Measurements from ENCODE around the gene TNF. TPM values are rescaled to one million over a fixed set of nuclear protein-coding genes. Genes with fewer than 3 reads are reported as not detected.

TNF gene
- not detected in 2 replicates for total RNA-seq
- polyA plus RNA-seq = not detected in 2 replicates
- not detected in 2 replicates for polyA plus RNA-seq (2011; cell fraction: cytosol; rRNA removed)
- not detected in 2 replicates for polyA plus RNA-seq (2011; cell fraction: nucleus; rRNA removed)
- polyA plus RNA-seq (2012) = not detected in 2 replicates
- not detected in 2 replicates for polyA minus RNA-seq
- polyA minus RNA-seq (2011; cell fraction: cytosol; rRNA and poly(A)+ RNA removed) = not detected
- not detected in 2 replicates for polyA minus RNA-seq (2011; cell fraction: nucleus; rRNA and poly(A)+ RNA removed)
- not detected for Bru-seq, nascent RNA
- BruChase-seq, experiment 1, labeled RNA remaining after a 6-hour chase = not detected
- BruChase-seq, experiment 2, labeled RNA remaining after a 2-hour chase = not detected
- long read RNA-seq = 0 reads

- H3K4me3 ChIP-seq (replicated peaks in 1 of 3; ENCODE audit: insufficient read depth in 1 of 3, low read depth in 1 of 3, low read length in 3 of 3) = no peak within 1 kb of the TSS
- no peaks in the 10 kb centered on the region for H3K27me3 ChIP-seq (ENCODE audit: control insufficient read depth in 2 of 2, insufficient read depth in 2 of 2, low read length in 2 of 2)
- H3K9me1 ChIP-seq (replicated peaks; ENCODE audit: control insufficient read depth, extremely low read depth, insufficient read depth, low read length) = no peaks in the 10 kb centered on the region
- no peak for TF ChIP-seq EZH2 (IDR thresholded peaks at IDR 0.05; ENCODE audit: borderline replicate concordance, low read depth, low read length, severe bottlenecking)
- no peak for TF ChIP-seq GATA2 (IDR thresholded peaks at IDR 0.05; ENCODE audit: insufficient read depth, insufficient read length, low read depth, low read length)
- TF ChIP-seq MAX (IDR thresholded peaks at IDR 0.05; ENCODE audit: insufficient read depth, insufficient read length) = no peak
- no peak for TF ChIP-seq JUN (IDR thresholded peaks at IDR 0.05; ENCODE audit: borderline replicate concordance, insufficient read depth, insufficient read length, low read depth)
- no peak for TF ChIP-seq FOS (IDR thresholded peaks at IDR 0.05; ENCODE audit: borderline replicate concordance, insufficient read depth, low read length)
- TF ChIP-seq, protein P1, sequence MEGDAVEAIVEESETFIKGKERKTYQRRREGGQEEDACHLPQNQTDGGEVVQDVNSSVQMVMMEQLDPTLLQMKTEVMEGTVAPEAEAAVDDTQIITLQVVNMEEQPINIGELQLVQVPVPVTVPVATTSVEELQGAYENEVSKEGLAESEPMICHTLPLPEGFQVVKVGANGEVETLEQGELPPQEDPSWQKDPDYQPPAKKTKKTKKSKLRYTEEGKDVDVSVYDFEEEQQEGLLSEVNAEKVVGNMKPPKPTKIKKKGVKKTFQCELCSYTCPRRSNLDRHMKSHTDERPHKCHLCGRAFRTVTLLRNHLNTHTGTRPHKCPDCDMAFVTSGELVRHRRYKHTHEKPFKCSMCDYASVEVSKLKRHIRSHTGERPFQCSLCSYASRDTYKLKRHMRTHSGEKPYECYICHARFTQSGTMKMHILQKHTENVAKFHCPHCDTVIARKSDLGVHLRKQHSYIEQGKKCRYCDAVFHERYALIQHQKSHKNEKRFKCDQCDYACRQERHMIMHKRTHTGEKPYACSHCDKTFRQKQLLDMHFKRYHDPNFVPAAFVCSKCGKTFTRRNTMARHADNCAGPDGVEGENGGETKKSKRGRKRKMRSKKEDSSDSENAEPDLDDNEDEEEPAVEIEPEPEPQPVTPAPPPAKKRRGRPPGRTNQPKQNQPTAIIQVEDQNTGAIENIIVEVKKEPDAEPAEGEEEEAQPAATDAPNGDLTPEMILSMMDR (IDR thresholded peaks at IDR 0.05; ENCODE audit: extremely low read depth in 1 of 2, insufficient read depth in 1 of 2, low read depth in 1 of 2, low read length in 2 of 2) = no peak
- TF ChIP-seq MYC (IDR thresholded peaks at IDR 0.05; ENCODE audit: low read depth, low read length) = no peak
- no TSS peak for BruUV-seq (replicated peaks)
- no peak within 1 kb of the TSS for H2AFZ ChIP-seq (ENCODE audit: low read depth, low read length)
- H3K36me3 ChIP-seq (ENCODE audit: control insufficient read depth in 2 of 2, extremely low read depth in 1 of 2, insufficient read depth in 2 of 2, low read length in 2 of 2) = no peaks in the 10 kb centered on the region
- no peak within 1 kb of the TSS for H3K27ac ChIP-seq (ENCODE audit: insufficient read depth, low read depth, low read length)
- peaks cover 3% of the 10 kb centered on the region for H3K4me1 ChIP-seq (ENCODE audit: control insufficient read depth, extremely low read depth, insufficient read depth, low read length)
- H3K4me2 ChIP-seq (ENCODE audit: insufficient read depth, low read length) = no peak within 1 kb of the TSS
- H3K9ac ChIP-seq (replicated peaks; ENCODE audit: extremely low read depth, insufficient read depth, low read length) = no peak within 1 kb of the TSS
- ChIA-PET POLR2A (no interaction called here), CTCF (interaction anchor here (4.2 to 32.6 kb wide), 3 partner anchors 10 to 20 kb away, joined by 16 to 1517 read pairs (median 286); partner anchors contain the start of genes ATP6V1G2, DDX39B, LST1 and NCR3)
- intact Hi-C loops (cut with micrococcal nuclease) = no loop called here
- DNase-seq (ENCODE audit: low read depth, low spot score) = no peak
- dilution Hi-C loops (cut with MboI; ENCODE audit: extremely low pct_ligation_motif_present, low sequenced_read_pairs) = no loop called here
- no peaks in the 10 kb centered on the region for H3K79me2 ChIP-seq (ENCODE audit: control insufficient read depth, insufficient read depth, low read length)
- no peaks in the 10 kb centered on the region for H3K9me3 ChIP-seq (replicated peaks; ENCODE audit: control insufficient read depth, insufficient read depth, low read length)
- no peaks in the 10 kb centered on the region for H4K20me1 ChIP-seq (replicated peaks; ENCODE audit: control insufficient read depth, extremely low read depth, insufficient read depth, low read length)
- FAIRE-seq = no peak
Measured at GRCh38 chr6:31575335-31575901, at the start of gene TNF. TSS of gene TNF (plus strand) at chr6:31575565. CDS start at chr6:31575742, 177 bp downstream.

All from endothelial cell of umbilical vein (primary cell).